ENCODE measurements around the gene SPRING1. TPM values are rescaled to one million over a fixed set of nuclear protein-coding genes. Genes with fewer than 3 reads are reported as not detected.

Gene SPRING1
- total RNA-seq, 2 donors from 2014 or later = 24.1 to 27.4 TPM

GRCh38 chr12:116695464-116695725, 42.5 kb downstream of the SPRING1 start:
- H3K9me3 Mint-ChIP-seq = no peaks in the 10 kb centered on the region
- peaks cover 48% of the 10 kb centered on the region for H3K27me3 Mint-ChIP-seq (ENCODE audit: low read depth)
- ATAC-seq (replicated peaks in 1 of 2) = no peak
- no peak overlapping the region for H3K27ac Mint-ChIP-seq
- H3K36me3 Mint-ChIP-seq (ENCODE audit: insufficient read depth in 2 of 2) = no peaks in the 10 kb centered on the region
- DNase-seq = no peak
- H3K4me1 Mint-ChIP-seq (ENCODE audit: low read depth) = peaks cover 12% of the 10 kb centered on the region
- H3K4me3 Mint-ChIP-seq = no peak overlapping the region

DNA sequence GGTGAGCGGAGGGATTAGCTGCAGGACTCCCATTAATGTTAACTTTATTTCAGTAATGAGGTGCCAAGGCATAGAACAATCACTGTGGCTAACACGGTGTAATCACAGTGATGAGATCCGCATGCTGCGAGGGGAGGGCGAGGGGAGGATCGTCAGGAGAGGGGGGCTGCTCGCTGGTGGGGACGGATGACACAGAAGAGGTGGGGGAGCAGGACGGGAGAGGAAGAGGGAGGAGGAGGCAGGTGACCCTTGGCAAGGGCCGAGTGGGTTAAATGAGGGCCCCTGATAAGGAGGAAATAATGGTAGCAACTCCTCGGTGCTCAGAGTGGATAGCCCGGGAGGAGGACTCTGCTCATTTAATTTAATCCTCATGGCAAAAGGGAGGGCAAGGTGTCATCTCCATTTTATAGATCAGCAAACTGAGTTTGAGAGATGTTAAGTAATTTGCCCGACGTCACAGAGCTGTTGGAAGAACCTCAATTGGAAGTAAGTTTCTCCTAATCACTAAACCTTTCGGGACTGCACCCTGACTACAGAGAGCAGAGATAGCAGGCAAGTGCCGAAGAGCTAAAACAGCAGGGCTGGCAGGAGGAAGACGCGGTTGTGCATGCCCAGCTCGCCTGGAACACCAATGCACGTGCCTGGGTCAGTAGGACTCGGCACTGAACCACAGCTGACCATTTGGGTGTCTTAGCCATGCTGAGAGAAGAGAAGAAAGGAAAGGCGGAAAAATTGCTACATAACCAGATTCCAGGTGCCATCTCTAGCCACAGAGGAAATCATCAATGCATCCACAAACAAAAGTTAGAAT, 43.0 kb downstream of the SPRING1 start:
- Mint-ChIP-seq H3K4me1 (ENCODE audit: low read depth) (peaks cover 12% of the 10 kb centered on the region), H3K4me3 (no peak overlapping the region), H3K36me3 (ENCODE audit: insufficient read depth in 2 of 2) (no peaks in the 10 kb centered on the region), H3K27ac (no peak overlapping the region), H3K27me3 (ENCODE audit: low read depth) (peaks cover 48% of the 10 kb centered on the region), H3K9me3 (no peaks in the 10 kb centered on the region)
- DNase-seq (no peak), ATAC-seq (replicated peaks in 1 of 2) (no peak)

DNA sequence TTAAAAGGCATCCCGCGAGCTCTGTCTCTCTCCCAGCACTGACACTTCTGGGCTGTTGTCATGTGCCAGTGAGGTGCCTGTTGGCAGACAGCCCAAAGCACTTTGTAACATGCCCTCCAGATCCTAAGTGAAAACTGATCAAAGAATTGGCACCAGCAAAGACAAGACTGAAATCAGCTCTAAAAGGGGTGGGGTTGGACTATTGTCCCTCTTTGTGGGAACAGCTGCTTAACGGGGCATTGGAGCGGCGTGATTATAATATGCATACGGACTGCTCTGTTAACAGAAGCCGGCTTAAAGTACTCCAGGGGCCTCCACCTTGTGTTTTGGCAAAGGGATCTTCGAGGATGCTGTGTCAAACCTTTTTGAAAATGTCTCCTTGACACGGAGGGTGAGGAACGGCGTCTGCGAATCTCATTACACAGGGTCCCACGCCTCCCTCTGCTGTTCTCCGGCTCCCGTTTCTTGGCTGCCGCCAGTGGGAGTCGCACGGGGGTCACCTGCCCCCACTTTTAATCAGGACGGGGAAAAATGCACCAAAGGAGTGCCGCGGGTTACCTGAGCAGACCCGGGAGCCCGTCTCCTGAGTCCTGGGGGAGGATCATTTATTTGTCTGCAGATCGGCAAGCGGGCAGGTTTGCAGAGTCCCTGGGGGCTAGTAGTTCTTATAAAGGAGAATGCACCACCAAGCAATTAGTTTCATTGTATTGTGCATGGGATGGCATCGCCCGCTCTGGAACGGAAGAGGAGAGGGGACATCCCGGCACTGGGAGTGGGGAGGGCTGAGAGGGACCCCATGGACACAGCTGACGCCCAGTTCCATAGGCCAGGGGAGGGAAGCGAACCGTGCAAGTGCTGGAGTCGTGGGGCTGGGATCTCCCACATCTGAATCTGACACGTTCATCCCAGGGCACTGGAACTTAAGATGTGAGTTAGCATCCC, 44.3 kb downstream of the SPRING1 start:
- ATAC-seq (replicated peaks in 1 of 2) = no peak
- Mint-ChIP-seq H3K27ac (no peak overlapping the region), H3K4me1 (ENCODE audit: low read depth) (peaks cover 12% of the 10 kb centered on the region), H3K36me3 (ENCODE audit: insufficient read depth in 2 of 2) (no peaks in the 10 kb centered on the region), H3K9me3 (no peaks in the 10 kb centered on the region), H3K4me3 (peak overlapping the region in 1 of 2 donors; percentile 6), H3K27me3 (ENCODE audit: low read depth) (peaks cover 48% of the 10 kb centered on the region)
- no peak for DNase-seq

DNA sequence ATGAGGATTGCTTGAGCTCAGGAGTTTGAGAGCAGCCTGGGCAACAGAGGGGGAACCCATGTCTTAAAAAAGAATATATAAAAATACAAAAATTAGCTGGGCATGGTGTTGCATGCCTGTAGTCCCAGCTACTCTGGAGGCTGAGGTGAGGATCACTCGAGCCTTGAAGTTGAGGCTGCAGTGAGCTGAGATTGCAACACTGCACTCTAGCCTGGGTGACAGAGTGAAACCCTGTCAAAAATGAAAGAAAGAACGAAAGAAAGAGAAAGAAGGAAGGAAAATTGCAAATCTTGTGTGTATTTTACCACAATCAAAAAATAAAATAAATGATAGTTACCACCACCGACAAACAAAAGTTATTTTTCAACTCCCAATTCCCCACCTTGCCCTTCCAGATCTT, 45.3 kb downstream of the SPRING1 start:
- no peak for ATAC-seq (replicated peaks in 1 of 2)

DNA sequence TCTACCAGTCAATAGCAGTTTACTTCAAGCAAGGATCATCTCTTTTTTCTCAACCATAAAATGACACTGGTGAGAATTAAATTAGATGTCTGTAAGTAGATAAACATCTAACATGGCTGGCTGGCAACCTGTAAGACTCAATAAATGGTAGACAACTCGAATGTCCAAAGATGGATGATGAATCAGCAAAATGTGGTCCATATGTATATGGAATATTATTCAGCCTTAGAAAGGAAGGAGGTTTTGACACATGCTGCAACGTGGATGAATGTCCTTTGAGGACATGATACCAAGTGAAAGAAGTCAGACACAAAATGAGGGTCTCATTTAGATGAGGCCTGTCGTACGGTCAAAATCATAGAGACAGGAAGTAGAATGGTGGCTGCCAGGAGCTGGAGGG, 46.2 kb downstream of the SPRING1 start:
- H3K27me3 Mint-ChIP-seq (ENCODE audit: low read depth) = peaks cover 47% of the 10 kb centered on the region
- H3K27ac Mint-ChIP-seq = no peak overlapping the region
- DNase-seq (no peak), ATAC-seq (replicated peaks in 1 of 2) (no peak)
- H3K36me3 Mint-ChIP-seq (ENCODE audit: insufficient read depth in 2 of 2) = no peaks in the 10 kb centered on the region
- H3K4me3 Mint-ChIP-seq = no peak overlapping the region
- H3K9me3 Mint-ChIP-seq = no peaks in the 10 kb centered on the region
- H3K4me1 Mint-ChIP-seq (ENCODE audit: low read depth) = peaks cover 12% of the 10 kb centered on the region

More for the DNA sequence above, 45.3 kb downstream of the SPRING1 start:
- Mint-ChIP-seq H3K4me1 (ENCODE audit: low read depth) (peaks cover 12% of the 10 kb centered on the region), H3K9me3 (no peaks in the 10 kb centered on the region), H3K27ac (no peak overlapping the region), H3K27me3 (ENCODE audit: low read depth) (peaks cover 48% of the 10 kb centered on the region), H3K36me3 (ENCODE audit: insufficient read depth in 2 of 2) (no peaks in the 10 kb centered on the region), H3K4me3 (no peak overlapping the region)
- no peak for DNase-seq

DNA sequence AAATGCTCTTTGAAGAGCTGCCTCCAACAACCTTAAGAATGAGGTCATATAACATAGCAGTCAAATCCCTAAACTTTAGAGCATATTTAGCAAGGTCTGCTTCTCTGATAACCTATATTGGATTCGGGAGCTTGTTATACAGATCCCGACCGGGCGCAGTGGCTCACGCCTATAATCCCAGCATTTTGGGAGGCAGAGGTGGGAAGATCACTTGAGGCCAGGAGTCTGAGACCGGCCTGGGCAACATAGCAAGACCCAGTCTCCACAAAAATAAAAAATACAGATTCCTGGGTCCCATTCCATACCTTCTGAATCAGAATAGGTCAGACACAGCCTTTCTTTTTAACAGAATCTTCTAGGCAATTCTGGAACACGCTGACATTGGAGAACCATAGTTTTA, 46.7 kb downstream of the SPRING1 start:
- Mint-ChIP-seq H3K27ac (no peak overlapping the region), H3K9me3 (no peaks in the 10 kb centered on the region), H3K4me3 (no peak overlapping the region), H3K36me3 (ENCODE audit: insufficient read depth in 2 of 2) (no peaks in the 10 kb centered on the region), H3K27me3 (ENCODE audit: low read depth) (peaks cover 43% of the 10 kb centered on the region), H3K4me1 (ENCODE audit: low read depth) (peaks cover 12% of the 10 kb centered on the region)
- DNase-seq (no peak), ATAC-seq (replicated peaks in 1 of 2) (no peak)

DNA sequence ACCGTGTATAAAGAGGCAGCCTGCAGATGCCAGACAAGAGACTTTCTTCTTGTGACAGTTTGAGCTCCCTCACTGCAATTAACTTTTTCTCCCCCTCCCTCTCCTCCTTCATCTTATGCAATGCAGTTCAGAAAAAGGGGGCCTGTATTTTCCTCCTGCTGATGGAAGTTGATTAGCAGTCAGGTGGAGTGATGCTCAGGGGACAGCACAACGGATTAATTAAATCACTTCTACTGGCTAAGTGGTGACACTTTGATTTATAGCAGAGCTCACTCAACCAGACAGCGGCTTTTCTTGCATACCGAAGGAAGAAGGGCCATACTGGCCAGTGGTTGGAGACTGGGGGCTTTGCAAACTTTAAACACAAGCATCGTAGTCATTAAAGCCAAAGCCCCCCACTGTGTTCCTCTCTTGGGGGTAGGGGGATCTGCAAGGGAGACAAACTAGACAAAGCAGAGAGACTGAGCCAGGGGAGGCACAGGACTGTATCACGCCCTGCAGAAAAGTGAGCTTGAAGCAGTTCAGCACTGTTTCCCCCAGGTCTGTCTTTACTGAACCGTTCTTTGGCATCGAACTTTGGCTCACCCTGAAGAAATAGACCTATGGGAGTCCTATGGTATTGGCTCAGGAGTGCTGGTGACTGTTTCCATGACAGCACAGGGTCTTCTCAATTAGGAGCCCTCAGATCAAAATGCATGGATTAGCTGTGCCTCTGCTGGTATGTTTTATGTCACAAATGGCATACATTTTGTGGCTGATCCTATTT, 47.7 kb downstream of the SPRING1 start:
- DNase-seq (no peak), ATAC-seq (replicated peaks in 1 of 2) (no peak)
- peaks cover 36% of the 10 kb centered on the region for H3K27me3 Mint-ChIP-seq (ENCODE audit: low read depth)
- H3K36me3 Mint-ChIP-seq (ENCODE audit: insufficient read depth in 2 of 2) = no peaks in the 10 kb centered on the region
- no peak overlapping the region for H3K4me3 Mint-ChIP-seq
- H3K27ac Mint-ChIP-seq = no peak overlapping the region
- H3K9me3 Mint-ChIP-seq = no peaks in the 10 kb centered on the region
- peaks cover 12% of the 10 kb centered on the region for H3K4me1 Mint-ChIP-seq (ENCODE audit: low read depth)

GRCh38 chr12:116689521-116689920, 48.3 kb downstream of the SPRING1 start:
- no peak for DNase-seq
- Mint-ChIP-seq H3K36me3 (ENCODE audit: insufficient read depth in 2 of 2) (no peaks in the 10 kb centered on the region), H3K4me1 (ENCODE audit: low read depth) (peaks cover 5% of the 10 kb centered on the region), H3K27me3 (ENCODE audit: low read depth) (peaks cover 29% of the 10 kb centered on the region), H3K9me3 (no peaks in the 10 kb centered on the region), H3K27ac (no peak overlapping the region), H3K4me3 (no peak overlapping the region)
- ATAC-seq (replicated peaks in 1 of 2) = no peak

Other genes starting within 250 kb of the SPRING1 start
- 1 to 10 TPM; 2.0 to 2.1 TPM for gene MAP1LC3B2, start 178.7 kb downstream of the SPRING1 start, total RNA-seq
- 10 to 100 TPM; 10.4 to 11.5 TPM for gene RNFT2, start 246 bp upstream of the SPRING1 start, total RNA-seq
- gene HRK, start 143.4 kb upstream of the SPRING1 start, total RNA-seq = under 1 TPM in 1 of 2 donors, not detected in 1; 0.12 TPM
- gene FBXW8, start 172.9 kb upstream of the SPRING1 start, total RNA-seq = 10 to 100 TPM; 10.0 to 10.4 TPM